ENCODE results near the gene ADAMTS2. TPM values are rescaled to one million over a fixed set of nuclear protein-coding genes. Genes with fewer than 3 reads are reported as not detected.

The ADAMTS2 gene
- total RNA-seq, 2 experiments from 2014 or later = not detected

- no peak overlapping the region for H3K4me3 Mint-ChIP-seq
- no peaks in the 10 kb centered on the region for H3K36me3 ChIP-seq (ENCODE audit: insufficient read depth, low read length)
- H3K9me3 Mint-ChIP-seq = no peaks in the 10 kb centered on the region
- POLR2A ChIA-PET = no interaction called here
- no peaks in the 10 kb centered on the region for H3K36me3 Mint-ChIP-seq (ENCODE audit: low read depth)
- CTCF ChIA-PET = no interaction called here
- H3K9me3 ChIP-seq (ENCODE audit: control insufficient read depth in 1 of 2, insufficient read depth in 1 of 2, low read length in 2 of 2) = peaks cover 0 to 8% of the 10 kb centered on the region in 2 experiments
- no peaks in the 10 kb centered on the region for H3K4me1 ChIP-seq (ENCODE audit: insufficient read depth, low read length)
- no peak for ATAC-seq (ENCODE audit: poor library complexity)
- intact Hi-C loops (cut with DNase I, micrococcal nuclease) = no loop called here
- TF ChIP-seq CTCF (IDR thresholded peaks at IDR 0.05) = no peak
- H3K27ac Mint-ChIP-seq = no peak overlapping the region
- no peak overlapping the region for H3K27ac ChIP-seq (ENCODE audit: low read depth in 1 of 2, low read length in 2 of 2)
- H3K4me3 ChIP-seq (ENCODE audit: low read length) = no peak overlapping the region
- no peaks in the 10 kb centered on the region for H3K27me3 ChIP-seq (ENCODE audit: control insufficient read depth in 1 of 2, insufficient read depth in 2 of 2, low read length in 2 of 2)
- no peak for DNase-seq
- no peaks in the 10 kb centered on the region for H3K4me1 Mint-ChIP-seq (ENCODE audit: low read depth)
- H3K27me3 Mint-ChIP-seq = no peaks in the 10 kb centered on the region
Measured at GRCh38 chr5:179371121-179371510, 25.9 kb upstream of the ADAMTS2 start.

GRCh38 chr5:179370490-179371120, 25.3 kb upstream of the ADAMTS2 start:
- Mint-ChIP-seq H3K27me3 (peaks cover 5% of the 10 kb centered on the region), H3K9me3 (no peaks in the 10 kb centered on the region), H3K4me3 (no peak overlapping the region), H3K4me1 (ENCODE audit: low read depth) (no peaks in the 10 kb centered on the region), H3K36me3 (ENCODE audit: low read depth) (no peaks in the 10 kb centered on the region), H3K27ac (no peak overlapping the region)
- H3K4me1 ChIP-seq (ENCODE audit: insufficient read depth, low read length) = no peaks in the 10 kb centered on the region
- H3K4me3 ChIP-seq (ENCODE audit: low read length) = no peak overlapping the region
- ATAC-seq (ENCODE audit: poor library complexity) = no peak
- H3K9me3 ChIP-seq (ENCODE audit: control insufficient read depth in 1 of 2, insufficient read depth in 1 of 2, low read length in 2 of 2) = peaks cover 0 to 8% of the 10 kb centered on the region in 2 experiments
- CTCF ChIA-PET = no interaction called here
- no peaks in the 10 kb centered on the region for H3K36me3 ChIP-seq (ENCODE audit: insufficient read depth, low read length)
- POLR2A ChIA-PET = no interaction called here
- H3K27ac ChIP-seq (ENCODE audit: low read depth in 1 of 2, low read length in 2 of 2) = no peak overlapping the region
- no peak for TF ChIP-seq CTCF (IDR thresholded peaks at IDR 0.05)
- no peaks in the 10 kb centered on the region for H3K27me3 ChIP-seq (ENCODE audit: control insufficient read depth in 1 of 2, insufficient read depth in 2 of 2, low read length in 2 of 2)
- DNase-seq = no peak
- intact Hi-C loops (cut with DNase I, micrococcal nuclease) = no loop called here

GRCh38 chr5:179369530-179369884, 24.2 kb upstream of the ADAMTS2 start:
- Mint-ChIP-seq H3K27ac (no peak overlapping the region), H3K4me1 (ENCODE audit: low read depth) (no peaks in the 10 kb centered on the region), H3K4me3 (no peak overlapping the region), H3K9me3 (no peaks in the 10 kb centered on the region), H3K36me3 (ENCODE audit: low read depth) (no peaks in the 10 kb centered on the region), H3K27me3 (peaks cover 8% of the 10 kb centered on the region)
- DNase-seq = no peak
- no peaks in the 10 kb centered on the region for H3K36me3 ChIP-seq (ENCODE audit: insufficient read depth, low read length)
- H3K27me3 ChIP-seq (ENCODE audit: control insufficient read depth in 1 of 2, insufficient read depth in 2 of 2, low read length in 2 of 2) = no peaks in the 10 kb centered on the region
- no peak for ATAC-seq (ENCODE audit: poor library complexity)
- ChIA-PET CTCF (no interaction called here), POLR2A (no interaction called here)
- TF ChIP-seq CTCF (IDR thresholded peaks at IDR 0.05) = no peak
- intact Hi-C loops (cut with DNase I, micrococcal nuclease) = no loop called here
- no peak overlapping the region for H3K27ac ChIP-seq (ENCODE audit: low read depth in 1 of 2, low read length in 2 of 2)
- no peak overlapping the region for H3K4me3 ChIP-seq (ENCODE audit: low read length)
- H3K4me1 ChIP-seq (ENCODE audit: insufficient read depth, low read length) = no peaks in the 10 kb centered on the region
- peaks cover 0 to 6% of the 10 kb centered on the region in 2 experiments for H3K9me3 ChIP-seq (ENCODE audit: control insufficient read depth in 1 of 2, insufficient read depth in 1 of 2, low read length in 2 of 2)
